ENCODE results near the gene POLR2B. TPM values are rescaled to one million over a fixed set of nuclear protein-coding genes. Genes with fewer than 3 reads are reported as not detected.

POLR2B gene
- total and polyA plus RNA-seq, 9 donors, result 31.8 to 79.4 (median 62.3) TPM

DNA sequence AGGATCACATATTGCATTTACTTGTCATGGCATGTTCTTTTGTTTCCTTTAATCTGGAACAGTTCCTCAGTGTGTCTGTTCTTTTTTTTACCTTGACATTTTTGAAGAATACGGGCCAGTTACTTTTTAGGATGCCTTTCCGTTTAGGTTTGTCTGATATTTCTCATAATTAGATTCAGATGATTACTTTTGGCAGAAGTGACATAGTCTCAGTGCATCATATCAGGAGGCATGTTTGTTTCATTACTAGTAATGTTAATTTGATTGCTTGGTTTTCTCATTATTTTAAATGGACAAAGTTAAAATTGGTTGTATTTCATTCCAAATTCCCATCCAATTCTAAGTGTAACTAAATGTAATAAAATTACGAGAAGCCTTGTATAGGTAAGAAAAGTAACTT, 8.3 kb downstream of the POLR2B start:
- Histone ChIP-seq H3K4me3 (no peak overlapping the region), H3K27ac (no peak overlapping the region), H3K27me3 (no peaks in the 10 kb centered on the region), H3K9me3 (no peaks in the 10 kb centered on the region), H3K36me3 (no peaks in the 10 kb centered on the region), H3K4me1 (ENCODE audit: insufficient read depth) (peaks cover 3% of the 10 kb centered on the region)
- 85 to 97% (median 97%) methylated on average over 3 of the region's 3 CpGs for WGBS, 3 donors
- DNase-seq, result no peak
- intact Hi-C loops (cut with DNase I), result no loop called here
- no peak for TF ChIP-seq EP300 (IDR thresholded peaks at IDR 0.05)
- no peak for TF ChIP-seq POLR2A (IDR thresholded peaks at IDR 0.05)
- TF ChIP-seq, protein P1, sequence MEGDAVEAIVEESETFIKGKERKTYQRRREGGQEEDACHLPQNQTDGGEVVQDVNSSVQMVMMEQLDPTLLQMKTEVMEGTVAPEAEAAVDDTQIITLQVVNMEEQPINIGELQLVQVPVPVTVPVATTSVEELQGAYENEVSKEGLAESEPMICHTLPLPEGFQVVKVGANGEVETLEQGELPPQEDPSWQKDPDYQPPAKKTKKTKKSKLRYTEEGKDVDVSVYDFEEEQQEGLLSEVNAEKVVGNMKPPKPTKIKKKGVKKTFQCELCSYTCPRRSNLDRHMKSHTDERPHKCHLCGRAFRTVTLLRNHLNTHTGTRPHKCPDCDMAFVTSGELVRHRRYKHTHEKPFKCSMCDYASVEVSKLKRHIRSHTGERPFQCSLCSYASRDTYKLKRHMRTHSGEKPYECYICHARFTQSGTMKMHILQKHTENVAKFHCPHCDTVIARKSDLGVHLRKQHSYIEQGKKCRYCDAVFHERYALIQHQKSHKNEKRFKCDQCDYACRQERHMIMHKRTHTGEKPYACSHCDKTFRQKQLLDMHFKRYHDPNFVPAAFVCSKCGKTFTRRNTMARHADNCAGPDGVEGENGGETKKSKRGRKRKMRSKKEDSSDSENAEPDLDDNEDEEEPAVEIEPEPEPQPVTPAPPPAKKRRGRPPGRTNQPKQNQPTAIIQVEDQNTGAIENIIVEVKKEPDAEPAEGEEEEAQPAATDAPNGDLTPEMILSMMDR (IDR thresholded peaks at IDR 0.05), result no peak

DNA sequence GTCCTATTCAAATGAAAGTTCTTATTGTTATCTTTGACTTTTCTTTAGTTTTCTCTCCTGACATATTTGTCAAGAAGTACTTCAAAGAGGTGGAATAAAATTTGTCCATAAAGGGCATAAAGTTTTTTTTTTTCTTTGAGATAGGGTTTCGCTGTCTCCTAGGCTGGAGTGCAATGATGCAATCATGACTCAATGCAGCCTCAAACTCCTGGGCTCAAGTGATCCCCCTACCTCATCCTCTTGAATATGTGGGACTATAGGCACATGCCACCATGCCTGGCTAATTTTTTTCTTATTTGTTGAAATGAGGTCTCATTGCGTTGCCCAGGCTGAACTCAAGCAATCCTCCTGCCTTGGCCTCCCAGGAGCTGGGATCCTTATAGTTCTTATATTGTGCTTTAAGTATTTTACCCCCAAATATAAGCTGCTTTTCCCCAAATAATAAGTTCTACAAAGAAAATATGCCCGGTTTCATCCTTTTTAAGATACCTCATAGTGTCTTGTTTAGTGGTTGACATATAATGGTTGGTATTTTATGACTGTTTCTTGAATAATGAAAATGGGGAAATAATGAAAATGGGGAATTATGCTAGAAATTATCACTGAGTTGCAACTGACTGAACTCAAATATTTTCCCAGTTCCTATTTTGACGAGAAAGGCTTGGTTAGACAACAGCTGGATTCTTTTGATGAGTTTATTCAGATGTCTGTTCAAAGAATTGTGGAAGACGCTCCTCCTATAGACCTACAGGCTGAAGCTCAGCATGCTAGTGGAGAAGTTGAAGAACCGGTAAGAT, 11.6 kb downstream of the POLR2B start:
- Histone ChIP-seq H3K9me3 (no peaks in the 10 kb centered on the region), H3K4me3 (no peak overlapping the region), H3K36me3 (no peaks in the 10 kb centered on the region), H3K4me1 (ENCODE audit: insufficient read depth) (peaks cover 2% of the 10 kb centered on the region), H3K27me3 (no peaks in the 10 kb centered on the region), H3K27ac (no peak overlapping the region)
- TF ChIP-seq POLR2A (IDR thresholded peaks at IDR 0.05) (no peak), EP300 (IDR thresholded peaks at IDR 0.05) (no peak)
- TF ChIP-seq, protein P1 (IDR thresholded peaks at IDR 0.05), result no peak
- intact Hi-C loops (cut with DNase I), result no loop called here
- 89 to 90% (median 90%) methylated on average over 6 of the region's 6 CpGs for WGBS, 3 donors
- DNase-seq, result no peak

DNA sequence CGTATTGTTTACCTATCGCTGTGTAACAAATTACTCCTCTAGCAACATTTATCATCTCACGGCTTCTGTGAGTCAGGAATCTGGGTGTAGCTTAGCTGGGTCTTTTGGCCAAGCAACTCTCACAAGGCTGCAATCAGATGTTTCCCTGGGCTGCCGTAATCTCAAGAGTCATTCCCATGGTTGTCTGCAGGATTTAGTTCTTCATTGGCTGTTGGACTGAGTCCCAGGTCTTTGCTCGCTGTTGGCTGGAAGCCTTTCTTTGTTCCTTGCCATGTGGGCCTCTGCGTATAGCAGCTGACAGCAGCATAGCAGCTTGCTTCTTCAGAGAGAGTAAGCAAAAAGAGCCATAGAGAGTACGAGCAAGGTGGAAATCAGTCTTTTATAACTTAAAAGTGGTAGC, 16.8 kb downstream of the POLR2B start:
- DNase-seq, result peak; percentile 61 to 73 (median 66)
- no peaks in the 10 kb centered on the region for H3K9me3 ChIP-seq
- H3K4me1 ChIP-seq (ENCODE audit: insufficient read depth), result peaks cover 2% of the 10 kb centered on the region
- TF ChIP-seq EP300 (IDR thresholded peaks at IDR 0.05) (no peak), POLR2A (IDR thresholded peaks at IDR 0.05) (no peak)
- TF ChIP-seq, protein P1 (IDR thresholded peaks at IDR 0.05), result no peak
- no peaks in the 10 kb centered on the region for H3K27me3 ChIP-seq
- no peak overlapping the region for H3K27ac ChIP-seq
- no peaks in the 10 kb centered on the region for H3K36me3 ChIP-seq
- intact Hi-C loops (cut with DNase I), result no loop called here
- WGBS, 3 donors, result 6 to 10% (median 8%) methylated on average over 7 of the region's 7 CpGs
- H3K4me3 ChIP-seq, result no peak overlapping the region

DNA sequence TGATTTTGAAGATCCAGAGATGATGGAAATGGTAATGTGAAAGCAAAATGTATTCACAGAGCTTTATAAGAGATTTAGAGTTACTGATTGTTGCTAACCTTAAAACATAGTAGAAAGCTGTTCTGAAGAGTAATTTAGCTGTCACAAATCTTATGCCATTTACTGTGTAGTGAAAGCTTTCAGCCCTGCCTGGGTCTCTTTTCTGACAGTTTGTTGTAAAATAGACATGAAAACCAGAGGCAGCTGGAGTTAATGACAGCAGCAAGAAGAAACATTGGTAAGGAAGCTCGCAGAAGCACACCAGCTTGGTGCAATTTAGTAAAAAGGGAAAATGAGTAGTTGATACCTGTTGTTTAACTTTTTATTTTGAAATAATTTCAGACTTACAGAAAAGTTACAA, 21.1 kb downstream of the POLR2B start:
- Histone ChIP-seq H3K4me3 (no peak overlapping the region), H3K36me3 (no peaks in the 10 kb centered on the region), H3K27me3 (no peaks in the 10 kb centered on the region), H3K27ac (no peak overlapping the region), H3K9me3 (no peaks in the 10 kb centered on the region), H3K4me1 (ENCODE audit: insufficient read depth) (peaks cover 4% of the 10 kb centered on the region)
- TF ChIP-seq, protein P1 (IDR thresholded peaks at IDR 0.05), result no peak
- no peak for TF ChIP-seq EP300 (IDR thresholded peaks at IDR 0.05)
- no peak for TF ChIP-seq POLR2A (IDR thresholded peaks at IDR 0.05)
- 94 to 98% (median 94%) methylated on average over 1 of the region's 1 CpG for WGBS, 3 donors
- intact Hi-C loops (cut with DNase I), result no loop called here
- no peak for DNase-seq
